HG02798 (cell line): ENCODE measurements around the gene VPS51.

Experiments
- ATAC-seq: cut with Tn5 transposase; IDR thresholded peaks from one replicate; pipeline ENCODE4 v1.9.1; 2021; ENCODE audit warnings: mild to moderate bottlenecking; ENCODE audit not compliant: unreplicated experiment, poor library complexity

The VPS51 gene

GRCh38 chr11:65095974-65096806, at the start of gene VPS51:
VPS51 (plus strand) TSS chr11:65096214; CDS start chr11:65096251, 37 bp downstream.
- peak; percentile 88 for ATAC-seq

- no peak for ATAC-seq
Measured at GRCh38 chr11:65047581-65048422, 48.2 kb upstream of the VPS51 start.

GRCh38 chr11:65051398-65051858, 44.6 kb upstream of the VPS51 start:
- ATAC-seq: no peak

- no peak for ATAC-seq
Measured at GRCh38 chr11:65053827-65054508, 42.0 kb upstream of the VPS51 start.

- ATAC-seq: no peak
Measured at GRCh38 chr11:65055538-65055937, 40.5 kb upstream of the VPS51 start.

- ATAC-seq: no peak
Measured at GRCh38 chr11:65056999-65057398, 39.0 kb upstream of the VPS51 start.

- no peak for ATAC-seq
Measured at GRCh38 chr11:65057526-65057925, 38.5 kb upstream of the VPS51 start.

GRCh38 chr11:65058012-65058411, 38.0 kb upstream of the VPS51 start:
- ATAC-seq: no peak

- ATAC-seq: no peak
Measured at GRCh38 chr11:65058419-65059054, 37.5 kb upstream of the VPS51 start, which contains the start of gene NAALADL1. NAALADL1 (minus strand) TSS chr11:65058553; CDS start chr11:65058521, 32 bp downstream.

GRCh38 chr11:65059523-65059922, 36.5 kb upstream of the VPS51 start:
- no peak for ATAC-seq

- ATAC-seq: no peak
Measured at GRCh38 chr11:65059959-65060824, 35.8 kb upstream of the VPS51 start.

- ATAC-seq: no peak
Measured at GRCh38 chr11:65060913-65061408, 35.1 kb upstream of the VPS51 start.

- no peak for ATAC-seq
Measured at GRCh38 chr11:65063532-65063931, 32.5 kb upstream of the VPS51 start.

GRCh38 chr11:65064847-65065240, 31.2 kb upstream of the VPS51 start:
- ATAC-seq: no peak

- ATAC-seq: no peak
Measured at GRCh38 chr11:65065851-65066250, 30.2 kb upstream of the VPS51 start.

- ATAC-seq: no peak
Measured at GRCh38 chr11:65066315-65066714, 29.7 kb upstream of the VPS51 start.

- ATAC-seq: no peak
Measured at GRCh38 chr11:65066805-65067291, 29.2 kb upstream of the VPS51 start.

GRCh38 chr11:65067446-65067845, 28.6 kb upstream of the VPS51 start:
- no peak for ATAC-seq

GRCh38 chr11:65069217-65069616, 26.8 kb upstream of the VPS51 start:
- ATAC-seq: no peak
